Hematopoietic multipotent progenitor cell treated with erythropoietin and hydrocortisone succinate and interleukin-3 and kit ligand, for 15 days (in vitro differentiated cells): ENCODE results near the gene TM4SF5.
"Not testable (repeated sequence)": the region's sequence is repeated elsewhere in the genome, so short reads cannot be mapped to it uniquely, and the experiment has no call there.

Source experiments
- DNase-seq: peaks from one replicate; pipeline ENCODE4 v3.0.0-alpha.2; 2015; ENCODE audit warnings: low spot score

TM4SF5 gene

GRCh38 chr17:4789951-4790704 lies 18.4 kb downstream of the TM4SF5 start:
- DNase-seq: peak; percentile 84

- no peak for DNase-seq
These were observed 19.0 kb downstream of the TM4SF5 start for GRCh38 chr17:4790705-4791088.

GRCh38 chr17:4795168-4795567 lies 23.5 kb downstream of the TM4SF5 start:
- DNase-seq: no peak

GRCh38 chr17:4796552-4796920 lies 24.9 kb downstream of the TM4SF5 start:
- peak; percentile 56 for DNase-seq

GRCh38 chr17:4800462-4801196 lies 28.9 kb downstream of the TM4SF5 start:
- no peak for DNase-seq

GRCh38 chr17:4802228-4802627 lies 30.5 kb downstream of the TM4SF5 start, which contains the start of gene C17orf114:
TSS of gene C17orf114 (minus strand) at chr17:4802328.
- DNase-seq: no peak

- no peak for DNase-seq
These were observed 34.7 kb downstream of the TM4SF5 start for GRCh38 chr17:4806456-4806776.

- peak; percentile 69 for DNase-seq
These were observed 35.3 kb downstream of the TM4SF5 start, which contains the start of gene PLD2 for GRCh38 chr17:4806777-4807604. TSS of gene PLD2 (plus strand) at chr17:4807152. CDS start at chr17:4807773, 621 bp downstream.

- DNase-seq: no peak
These were observed 36.1 kb downstream of the TM4SF5 start for GRCh38 chr17:4807605-4808377.

GRCh38 chr17:4808378-4808767 lies 36.7 kb downstream of the TM4SF5 start:
- DNase-seq: no peak

GRCh38 chr17:4810696-4811290 lies 39.1 kb downstream of the TM4SF5 start:
- peak; percentile 27 for DNase-seq

- DNase-seq: no peak
These were observed 39.8 kb downstream of the TM4SF5 start for GRCh38 chr17:4811471-4811870.

- no peak for DNase-seq
These were observed 41.0 kb downstream of the TM4SF5 start for GRCh38 chr17:4812690-4813089.

- no peak for DNase-seq
These were observed 43.5 kb downstream of the TM4SF5 start for GRCh38 chr17:4815043-4815675.

- no peak for DNase-seq
These were observed 45.1 kb downstream of the TM4SF5 start for GRCh38 chr17:4816826-4817225.

- no peak for DNase-seq
These were observed 46.6 kb downstream of the TM4SF5 start for GRCh38 chr17:4818276-4818675.

GRCh38 chr17:4822835-4823234 lies 51.1 kb downstream of the TM4SF5 start:
- DNase-seq: no peak

GRCh38 chr17:4823373-4824089 lies 51.8 kb downstream of the TM4SF5 start:
- no peak for DNase-seq

- DNase-seq: no peak
These were observed 55.7 kb downstream of the TM4SF5 start for GRCh38 chr17:4827399-4827798.

- not testable (repeated sequence) for DNase-seq
These were observed 61.1 kb downstream of the TM4SF5 start for GRCh38 chr17:4832829-4833177.
